OCI-LY7 (cell line): ENCODE results near the gene EEF1A2.

Experiments used
- CTCF ChIP-seq: fragments of 200-600 bp; sonication (generic); conservative IDR thresholded peaks from 2 replicates; pipeline ENCODE4 v1.5.1; 2014; ENCODE audit warnings: mild to moderate bottlenecking, antibody characterized with exemption, low read length, moderate library complexity, mixed read lengths
- EZH2phosphoT487 ChIP-seq: fragments of 200-600 bp; sonication (generic); IDR thresholded peaks from 2 replicates; pipeline ENCODE4 v1.6.1; 2018; ENCODE audit warnings: low read depth, borderline replicate concordance, mild to moderate bottlenecking, mixed run types, antibody characterized with exemption, low read length, moderate library complexity, mixed read lengths

DNA sequence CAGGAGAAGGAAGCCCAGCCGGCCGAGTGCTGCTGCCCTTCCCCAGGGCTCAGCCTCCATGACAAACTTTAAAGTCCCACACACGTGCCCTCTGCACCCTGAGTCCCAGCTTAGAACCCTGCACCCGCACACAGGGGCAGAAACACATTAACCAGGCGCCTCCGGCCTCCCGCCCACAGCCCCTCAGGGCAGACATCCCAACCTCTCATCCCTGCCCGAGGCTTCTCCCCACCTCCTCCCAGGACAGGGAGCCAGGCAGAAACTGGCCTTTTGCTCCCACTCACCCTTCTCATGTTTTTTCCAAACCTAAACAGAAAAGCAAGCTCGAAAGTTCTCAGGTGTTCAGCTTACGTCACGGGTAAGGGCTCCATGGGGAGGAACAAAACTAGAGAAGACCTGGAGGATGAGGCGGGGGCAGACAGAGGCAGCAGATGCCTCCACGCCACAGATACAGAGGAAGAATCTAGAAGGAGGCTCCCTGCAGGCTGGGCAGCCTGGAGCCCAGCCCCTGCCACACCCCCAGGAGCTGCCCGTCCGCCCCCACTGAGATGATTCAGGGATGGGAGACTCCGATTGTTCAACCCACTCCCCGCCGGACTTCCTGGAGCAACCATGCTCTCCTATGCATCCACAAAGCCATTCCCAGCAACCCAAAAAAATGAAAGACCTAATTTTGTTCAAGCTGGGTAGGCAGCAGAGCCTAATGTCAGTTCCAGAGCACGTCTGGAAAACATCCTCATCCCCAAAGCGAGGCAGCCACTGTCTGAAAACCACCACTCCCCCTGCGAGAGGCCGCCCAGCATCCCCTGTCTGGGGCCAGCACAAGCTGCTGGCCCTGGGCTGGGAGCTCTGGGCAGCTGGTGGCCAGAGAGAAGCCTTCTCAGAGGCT is 35.2 kb downstream of the EEF1A2 start:
- TF ChIP-seq CTCF = no peak
- TF ChIP-seq EZH2phosphoT487 = no peak
